Activated naive CD8-positive, alpha-beta T cell (primary cell): Measurements from ENCODE around the gene CDH23.

Source experiments
- H3K27ac Mint-ChIP-seq: one replicate; pipeline ENCODE4 v1.8.0; 2021; ENCODE audit warnings: mixed read lengths
- H3K27me3 Mint-ChIP-seq: one replicate; pipeline ENCODE4 v1.8.0; 2021; ENCODE audit warnings: mixed read lengths
- H3K36me3 Mint-ChIP-seq: one replicate; pipeline ENCODE4 v1.8.0; 2021; ENCODE audit warnings: mixed read lengths
- H3K4me1 Mint-ChIP-seq: one replicate; pipeline ENCODE4 v1.8.0; 2021; ENCODE audit warnings: low read depth, mixed read lengths
- H3K4me3 Mint-ChIP-seq: one replicate; pipeline ENCODE4 v1.8.0; 2021; ENCODE audit warnings: mild to moderate bottlenecking, mixed read lengths
- H3K9me3 Mint-ChIP-seq: one replicate; pipeline ENCODE4 v1.8.0; 2021; ENCODE audit warnings: low read depth, mixed read lengths

Gene CDH23

DNA sequence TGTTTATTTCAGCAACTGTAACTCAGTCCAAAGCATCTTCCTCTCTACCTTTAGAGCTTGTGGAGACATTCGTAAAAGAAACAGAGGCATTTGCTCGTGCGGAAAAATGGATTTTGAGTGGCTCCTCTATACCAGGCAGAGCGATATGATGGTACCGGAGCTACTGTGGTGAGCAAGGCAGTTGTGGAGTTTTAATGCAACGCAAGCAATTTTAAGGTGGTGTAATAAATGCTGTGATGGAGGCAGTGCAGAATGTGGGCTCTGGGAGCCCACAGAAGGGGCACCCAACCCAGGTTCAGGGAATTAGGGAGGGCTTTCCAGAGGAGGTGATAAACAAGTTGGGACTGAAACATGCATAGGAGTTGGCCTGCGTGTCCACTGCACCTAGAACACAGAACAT lies 149.5 kb downstream of the CDH23 start:
- Mint-ChIP-seq H3K9me3 (no peaks in the 10 kb centered on the region), H3K27ac (no peak overlapping the region), H3K4me1 (no peaks in the 10 kb centered on the region), H3K36me3 (no peaks in the 10 kb centered on the region), H3K4me3 (no peak overlapping the region), H3K27me3 (no peaks in the 10 kb centered on the region)

DNA sequence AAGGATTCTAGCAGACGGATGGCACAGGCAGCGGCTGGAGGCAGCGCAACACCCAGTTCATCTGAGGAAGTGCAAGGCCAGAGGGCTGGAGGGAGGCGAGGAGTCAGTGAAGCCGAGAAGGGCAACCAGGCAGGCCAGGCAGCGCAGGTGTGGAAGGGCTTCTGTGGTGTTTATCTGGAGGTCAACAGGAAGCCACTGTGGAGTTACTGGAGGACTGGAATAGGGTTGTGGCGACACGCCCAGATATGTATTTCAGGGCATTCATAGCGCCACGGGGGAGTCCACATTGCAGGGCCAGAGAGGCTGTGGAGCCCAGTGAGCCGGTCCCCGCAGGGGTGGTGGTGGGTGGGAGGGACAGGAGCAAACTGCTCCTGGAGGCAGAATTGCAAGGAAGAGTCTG lies 150.6 kb downstream of the CDH23 start:
- no peak overlapping the region for H3K27ac Mint-ChIP-seq
- no peak overlapping the region for H3K4me3 Mint-ChIP-seq
- no peaks in the 10 kb centered on the region for H3K9me3 Mint-ChIP-seq
- no peaks in the 10 kb centered on the region for H3K27me3 Mint-ChIP-seq
- no peaks in the 10 kb centered on the region for H3K4me1 Mint-ChIP-seq
- no peaks in the 10 kb centered on the region for H3K36me3 Mint-ChIP-seq

DNA sequence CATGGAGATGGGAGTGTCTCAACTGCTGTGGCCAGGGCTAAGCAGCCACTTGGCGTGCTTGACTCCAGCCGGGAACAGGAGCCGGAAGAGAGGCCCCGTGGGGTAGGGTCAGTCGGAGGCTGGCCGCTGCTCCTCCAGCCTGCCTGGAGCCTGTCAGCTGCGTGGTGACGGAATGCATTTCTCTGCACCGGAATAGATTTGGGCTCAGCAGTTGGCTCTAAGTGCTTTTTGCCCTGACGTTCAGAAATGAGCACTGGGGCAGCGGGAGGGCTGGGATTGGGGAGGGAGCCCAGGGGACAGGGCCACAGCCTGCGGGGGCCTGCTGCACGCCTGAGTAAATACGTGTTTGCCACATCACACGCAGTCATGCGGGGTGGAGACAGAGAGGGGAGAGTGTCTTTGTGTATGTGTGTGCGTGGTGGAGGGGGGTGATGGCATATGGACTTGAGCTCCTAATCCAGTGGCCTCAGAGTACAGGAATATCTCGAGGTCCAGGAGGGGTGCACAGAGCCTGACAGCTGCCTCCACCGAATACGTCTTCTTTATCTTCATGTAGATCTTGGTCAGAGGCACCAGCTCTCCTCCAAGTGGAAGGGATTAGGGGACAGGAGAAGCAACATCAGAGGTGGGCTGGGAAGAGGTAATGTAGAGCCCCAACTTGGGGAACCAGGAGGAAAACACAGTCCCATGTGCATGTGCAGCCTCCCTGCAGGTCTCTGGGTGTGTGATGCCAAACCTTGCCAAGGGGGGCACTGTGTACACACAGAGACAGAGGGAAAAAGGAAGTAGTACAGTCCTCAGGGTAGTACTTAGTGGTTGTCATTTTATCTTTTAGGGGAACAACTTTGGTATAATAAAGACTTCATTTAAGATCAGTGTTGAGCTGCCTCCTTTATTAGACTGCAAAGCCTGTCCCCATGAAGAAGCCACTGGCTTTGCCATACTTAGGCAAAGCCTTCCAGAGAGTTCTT lies 151.4 kb downstream of the CDH23 start:
- H3K36me3 Mint-ChIP-seq = no peaks in the 10 kb centered on the region
- H3K9me3 Mint-ChIP-seq = no peaks in the 10 kb centered on the region
- H3K4me1 Mint-ChIP-seq = no peaks in the 10 kb centered on the region
- H3K27me3 Mint-ChIP-seq = no peaks in the 10 kb centered on the region
- H3K27ac Mint-ChIP-seq = no peak overlapping the region
- no peak overlapping the region for H3K4me3 Mint-ChIP-seq

- H3K9me3 Mint-ChIP-seq = no peaks in the 10 kb centered on the region
- no peaks in the 10 kb centered on the region for H3K4me1 Mint-ChIP-seq
- H3K36me3 Mint-ChIP-seq = no peaks in the 10 kb centered on the region
- H3K4me3 Mint-ChIP-seq = no peak overlapping the region
- H3K27me3 Mint-ChIP-seq = no peaks in the 10 kb centered on the region
- no peak overlapping the region for H3K27ac Mint-ChIP-seq
Observed at GRCh38 chr10:71549766-71550533, 153.2 kb downstream of the CDH23 start.

DNA sequence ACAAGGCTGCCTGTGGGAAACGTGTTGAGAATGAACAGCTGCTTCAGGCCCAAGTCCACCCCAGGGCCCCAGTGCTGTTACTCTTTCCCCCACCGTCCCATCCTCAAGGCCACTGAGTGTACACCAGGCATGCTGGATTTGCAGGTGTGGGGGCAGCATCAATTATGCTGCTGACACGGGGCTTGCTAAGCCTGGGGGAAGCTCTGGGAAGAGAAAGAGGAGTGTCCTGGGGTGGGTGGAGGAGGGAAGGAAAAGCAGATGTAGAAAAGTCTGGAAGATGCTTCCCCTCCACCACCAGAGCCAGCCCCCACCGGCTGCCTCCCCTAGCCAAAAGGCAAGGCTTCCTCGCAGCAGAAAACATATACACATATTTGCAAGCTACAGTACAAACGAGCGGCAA lies 153.9 kb downstream of the CDH23 start:
- Mint-ChIP-seq H3K27me3 (no peaks in the 10 kb centered on the region), H3K4me3 (no peak overlapping the region)

DNA sequence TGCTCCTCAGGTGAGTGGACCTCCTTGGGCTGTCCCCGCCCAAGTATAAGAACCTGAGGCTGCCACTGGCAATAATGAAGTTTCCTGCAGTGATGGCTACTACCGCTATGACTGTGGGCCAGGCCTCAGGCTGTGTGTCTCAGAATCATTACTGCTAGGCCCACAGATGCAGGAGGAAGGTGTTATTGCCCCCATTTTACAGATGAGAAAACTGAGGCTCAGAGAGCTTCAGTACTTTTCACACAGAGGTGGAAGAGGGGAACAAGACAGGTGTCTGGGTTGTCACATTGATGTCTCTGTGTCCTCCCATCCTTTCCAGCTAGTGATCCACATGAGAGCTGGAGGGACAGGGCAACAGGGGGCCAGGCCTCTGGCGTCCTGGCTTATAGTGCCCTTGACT lies 155.2 kb downstream of the CDH23 start:
- H3K4me1 Mint-ChIP-seq = no peaks in the 10 kb centered on the region
- no peak overlapping the region for H3K4me3 Mint-ChIP-seq
- H3K36me3 Mint-ChIP-seq = no peaks in the 10 kb centered on the region
- no peaks in the 10 kb centered on the region for H3K27me3 Mint-ChIP-seq
- no peaks in the 10 kb centered on the region for H3K9me3 Mint-ChIP-seq
- H3K27ac Mint-ChIP-seq = no peak overlapping the region

More for the DNA sequence above, 153.9 kb downstream of the CDH23 start:
- no peaks in the 10 kb centered on the region for H3K4me1 Mint-ChIP-seq
- H3K27ac Mint-ChIP-seq = no peak overlapping the region
- no peaks in the 10 kb centered on the region for H3K9me3 Mint-ChIP-seq
- H3K36me3 Mint-ChIP-seq = no peaks in the 10 kb centered on the region

DNA sequence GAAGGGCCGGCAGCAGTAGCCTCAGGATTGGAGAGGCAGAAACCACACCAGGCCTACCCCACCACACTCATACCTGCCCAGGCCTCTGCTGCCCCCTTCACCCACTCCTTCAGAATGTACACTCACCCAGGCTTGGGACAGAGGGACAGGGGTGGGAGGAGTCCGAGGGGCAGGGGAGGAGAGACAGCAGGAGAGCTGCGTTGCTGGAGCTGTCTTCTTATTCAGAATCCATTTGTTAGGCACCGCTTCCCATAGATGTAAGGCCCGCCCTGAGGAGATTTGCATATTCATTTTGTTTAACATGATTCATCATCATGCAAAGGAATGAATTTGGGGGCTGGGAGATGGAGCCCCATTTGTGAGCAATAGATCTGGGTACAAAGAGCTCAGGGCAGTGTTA lies 156.7 kb downstream of the CDH23 start:
- no peaks in the 10 kb centered on the region for H3K4me1 Mint-ChIP-seq
- no peaks in the 10 kb centered on the region for H3K36me3 Mint-ChIP-seq
- no peaks in the 10 kb centered on the region for H3K9me3 Mint-ChIP-seq
- no peaks in the 10 kb centered on the region for H3K27me3 Mint-ChIP-seq
- no peak overlapping the region for H3K27ac Mint-ChIP-seq
- no peak overlapping the region for H3K4me3 Mint-ChIP-seq

DNA sequence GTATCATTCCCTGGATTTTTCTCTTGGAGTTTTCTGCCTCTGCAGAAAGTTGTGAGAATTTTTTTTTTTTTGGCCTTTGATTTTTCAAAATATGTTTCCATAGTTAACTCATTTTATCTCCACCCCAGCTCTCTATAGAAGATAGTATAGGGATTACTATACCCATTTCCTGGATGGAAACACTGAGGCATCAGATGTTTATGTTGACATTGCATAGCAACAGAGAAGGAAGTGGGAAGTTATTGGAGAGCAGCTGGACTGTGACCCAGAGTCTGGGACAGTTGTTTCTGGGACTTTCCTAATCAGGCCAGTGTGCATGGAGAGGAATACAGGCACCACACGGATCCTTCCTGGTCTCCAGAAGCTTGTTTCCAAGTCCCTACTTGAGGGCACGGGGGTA lies 158.0 kb downstream of the CDH23 start:
- Mint-ChIP-seq H3K27me3 (no peaks in the 10 kb centered on the region), H3K36me3 (no peaks in the 10 kb centered on the region), H3K4me3 (no peak overlapping the region), H3K27ac (no peak overlapping the region), H3K9me3 (no peaks in the 10 kb centered on the region), H3K4me1 (no peaks in the 10 kb centered on the region)

DNA sequence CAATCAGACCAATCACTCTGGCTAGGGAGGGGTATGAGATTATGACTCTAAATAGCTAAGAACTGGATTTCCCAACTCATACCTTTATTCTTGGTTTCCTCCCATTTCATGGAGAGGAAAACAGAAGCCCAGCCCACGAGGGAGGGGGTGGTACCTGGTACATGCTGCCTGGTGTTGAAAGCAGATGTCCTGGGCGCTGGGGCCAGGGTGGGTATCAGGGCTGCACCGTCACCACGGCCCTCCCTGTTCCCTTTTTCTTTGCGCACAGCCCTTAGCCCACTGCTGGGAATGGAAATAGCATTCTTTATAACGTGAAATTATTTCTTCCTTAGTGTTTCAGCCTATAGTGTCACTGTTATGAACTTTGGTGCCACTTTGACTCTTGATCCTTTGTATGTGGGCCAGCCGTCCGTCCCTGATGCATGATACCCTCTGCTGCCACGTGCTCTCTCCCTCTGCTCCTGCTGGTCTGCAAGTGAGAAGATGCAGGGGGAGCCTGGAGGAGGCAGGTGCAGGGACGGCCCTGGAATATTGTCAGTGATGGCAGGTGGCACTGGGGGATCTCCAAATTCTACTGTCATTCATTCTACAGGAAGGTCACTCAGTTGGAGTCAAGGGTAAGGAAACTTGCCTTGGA lies 158.5 kb downstream of the CDH23 start:
- H3K36me3 Mint-ChIP-seq = no peaks in the 10 kb centered on the region
- no peaks in the 10 kb centered on the region for H3K27me3 Mint-ChIP-seq
- no peak overlapping the region for H3K4me3 Mint-ChIP-seq
- no peak overlapping the region for H3K27ac Mint-ChIP-seq
- H3K4me1 Mint-ChIP-seq = no peaks in the 10 kb centered on the region
- no peaks in the 10 kb centered on the region for H3K9me3 Mint-ChIP-seq

GRCh38 chr10:71555724-71556119 lies 159.0 kb downstream of the CDH23 start:
- Mint-ChIP-seq H3K36me3 (no peaks in the 10 kb centered on the region), H3K27ac (no peak overlapping the region), H3K4me3 (no peak overlapping the region), H3K9me3 (no peaks in the 10 kb centered on the region), H3K27me3 (no peaks in the 10 kb centered on the region), H3K4me1 (no peaks in the 10 kb centered on the region)

DNA sequence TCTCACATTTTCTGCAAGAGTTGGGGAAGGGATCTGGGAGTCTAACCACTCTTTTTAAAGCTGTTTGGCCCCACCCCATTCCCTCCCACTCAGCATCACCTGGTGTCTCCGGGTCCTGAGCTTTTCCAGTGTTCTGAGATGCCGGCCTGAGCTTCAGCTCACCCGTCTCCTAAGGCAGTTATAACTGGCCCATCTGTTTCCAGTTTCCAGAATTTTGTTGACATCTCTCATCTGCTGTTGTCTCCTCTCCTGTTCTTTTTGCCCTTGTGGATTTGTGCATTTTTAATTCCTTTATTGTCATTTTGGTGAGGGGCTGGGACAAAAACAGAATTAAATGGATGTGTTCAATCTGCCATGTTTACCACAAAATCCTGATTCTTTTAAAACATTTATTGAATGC lies 162.3 kb downstream of the CDH23 start:
- no peaks in the 10 kb centered on the region for H3K27me3 Mint-ChIP-seq
- no peaks in the 10 kb centered on the region for H3K9me3 Mint-ChIP-seq
- no peaks in the 10 kb centered on the region for H3K36me3 Mint-ChIP-seq
- no peak overlapping the region for H3K27ac Mint-ChIP-seq
- no peaks in the 10 kb centered on the region for H3K4me1 Mint-ChIP-seq
- no peak overlapping the region for H3K4me3 Mint-ChIP-seq

GRCh38 chr10:71561003-71561574 lies 164.4 kb downstream of the CDH23 start:
- H3K27me3 Mint-ChIP-seq = no peaks in the 10 kb centered on the region
- no peaks in the 10 kb centered on the region for H3K9me3 Mint-ChIP-seq
- no peaks in the 10 kb centered on the region for H3K36me3 Mint-ChIP-seq
- H3K4me1 Mint-ChIP-seq = no peaks in the 10 kb centered on the region
- H3K4me3 Mint-ChIP-seq = no peak overlapping the region
- no peak overlapping the region for H3K27ac Mint-ChIP-seq

GRCh38 chr10:71562181-71562580 lies 165.5 kb downstream of the CDH23 start:
- Mint-ChIP-seq H3K4me3 (no peak overlapping the region), H3K27ac (no peak overlapping the region), H3K9me3 (no peaks in the 10 kb centered on the region), H3K4me1 (no peaks in the 10 kb centered on the region), H3K27me3 (no peaks in the 10 kb centered on the region), H3K36me3 (no peaks in the 10 kb centered on the region)

- H3K27ac Mint-ChIP-seq = no peak overlapping the region
- no peaks in the 10 kb centered on the region for H3K36me3 Mint-ChIP-seq
- no peaks in the 10 kb centered on the region for H3K27me3 Mint-ChIP-seq
- no peaks in the 10 kb centered on the region for H3K9me3 Mint-ChIP-seq
- H3K4me1 Mint-ChIP-seq = no peaks in the 10 kb centered on the region
- H3K4me3 Mint-ChIP-seq = no peak overlapping the region
Observed at GRCh38 chr10:71562904-71563303, 166.2 kb downstream of the CDH23 start.
